GM12878 (cell line): ENCODE data around the gene NOC4L. TPM values are rescaled to one million over a fixed set of nuclear protein-coding genes. Genes with fewer than 3 reads are reported as not detected.

Experiments used
- ATAC-seq: fragments of 200-7000 bp; cut with Tn5 transposase; 3 replicates; pipeline ENCODE4 v1.9.1; 2020; ENCODE audit warnings: mild to moderate bottlenecking, moderate library complexity
- BruUV-seq: library from RNA; stranded (reverse); fragments of 400-500 nt; replicated peaks from 2 replicates; lab custom pipeline; 2021; lab: Mats Ljungman, UMichigan
- CTCF ChIA-PET: fragments of 300-600 bp; sonication (Branson Sonifier 250); formaldehyde crosslinking; extraction: SDS; loops from one replicate; lab custom pipeline; 2021; ENCODE audit warnings: inconsistent platforms; lab: Yijun Ruan, JAX
- POLR2A ChIA-PET: fragments of 350-600 bp; formaldehyde crosslinking; extraction: SDS; loops from one replicate; lab custom pipeline; 2021; ENCODE audit warnings: inconsistent platforms; lab: Charles Lee
- RAD21 ChIA-PET: fragments of 300-600 bp; sonication (Branson Sonifier 250); formaldehyde crosslinking; loops from one replicate; lab custom pipeline; 2023; ENCODE audit warnings: antibody characterized with exemption; ENCODE audit not compliant: unreplicated experiment; lab: Charles Lee
- SMC1A ChIA-PET: fragments of 300-600 bp; sonication (Branson Sonifier 250); formaldehyde crosslinking; loops from one replicate; lab custom pipeline; 2023; ENCODE audit not compliant: unreplicated experiment, uncharacterized antibody; lab: Charles Lee
- DNase-seq: peaks from one replicate; pipeline ENCODE4 v3.0.0-alpha.2; 2011; ENCODE audit warnings: low read depth, low spot score
- FAIRE-seq: peaks from 3 replicates; lab custom pipeline; 2011; peaks lifted over from hg19 to GRCh38; lab: Jason Lieb, UNC
- H2AFZ ChIP-seq: 2 replicates; pipeline ENCODE4 v1.6.0; 2011; ENCODE audit warnings: low read depth, low read length, control low read depth; ENCODE audit not compliant: control insufficient read depth
- H3K27ac ChIP-seq: 2 replicates; pipeline ENCODE4 v1.5.1; 2011; ENCODE audit warnings: control low read depth; ENCODE audit not compliant: control insufficient read depth, insufficient read depth
- H3K27me3 ChIP-seq, 2 experiments: replicated peaks in 1 of 2; 2 replicates each; pipeline versions ENCODE4 v1.6.0 to v1.6.1; 2011; ENCODE audit warnings: low read length in 1 of 2; ENCODE audit not compliant: control insufficient read depth in 2 of 2, insufficient read depth in 2 of 2
- H3K36me3 ChIP-seq, 2 experiments: 2 replicates each; pipeline ENCODE4 v1.5.1; 2011; ENCODE audit warnings: low read length in 1 of 2; ENCODE audit not compliant: control insufficient read depth in 2 of 2, insufficient read depth in 2 of 2
- H3K4me1 ChIP-seq: 2 replicates; pipeline ENCODE4 v1.6.1; 2011; ENCODE audit warnings: mild to moderate bottlenecking, low read length, moderate library complexity, mixed read lengths; ENCODE audit not compliant: control insufficient read depth, insufficient read depth
- H3K4me2 ChIP-seq: 2 replicates; pipeline ENCODE4 v1.6.0; 2011; ENCODE audit warnings: control low read depth; ENCODE audit not compliant: control insufficient read depth, insufficient read depth
- H3K4me3 ChIP-seq: fragments of 200-600 bp; sonication (generic); 2 replicates; pipeline ENCODE4 v1.5.1; 2016
- H3K79me2 ChIP-seq: 2 replicates; pipeline ENCODE4 v1.6.0; 2011; ENCODE audit warnings: low read length; ENCODE audit not compliant: control insufficient read depth, insufficient read depth
- H3K9ac ChIP-seq: 2 replicates; pipeline ENCODE4 v1.8.0; 2011; ENCODE audit warnings: low read length, control low read depth, mixed read lengths; ENCODE audit not compliant: control insufficient read depth, insufficient read depth
- H3K9me3 ChIP-seq: replicated peaks from 3 replicates; pipeline ENCODE4 v1.5.1; 2011; ENCODE audit warnings: mild to moderate bottlenecking, low read length; ENCODE audit not compliant: control insufficient read depth, insufficient read depth
- H4K20me1 ChIP-seq: 2 replicates; pipeline ENCODE4 v1.6.0; 2011; ENCODE audit not compliant: control insufficient read depth, insufficient read depth
- IKZF1 ChIP-seq: fragments of 450-650 bp; conservative IDR thresholded peaks from 2 replicates; pipeline ENCODE4 v1.6.1; 2017; ENCODE audit warnings: antibody characterized with exemption, mild to moderate bottlenecking
- IKZF2 ChIP-seq, 2 experiments: fragments of 450-650 bp; IDR thresholded peaks; 2 replicates each; pipeline ENCODE4 v1.6.1; 2017; ENCODE audit warnings: mild to moderate bottlenecking in 2 of 2, moderate library complexity in 2 of 2
- POLR2A ChIP-seq: IDR thresholded peaks from 2 replicates; pipeline ENCODE4 v1.6.1; 2011; ENCODE audit warnings: low read depth, mild to moderate bottlenecking, low read length
- WGBS: methylation state at CpG from one replicate; pipeline ENCODE4 v1.1.6; 2016; ENCODE audit warnings: low lambda C conversion rate; ENCODE audit not compliant: insufficient replicate concordance, insufficient coverage; ENCODE audit errors: missing lambda C conversion rate; 5-methylcytosine and 5-hydroxymethylcytosine counted together
- in situ Hi-C: fragments of 300-500 bp; cut with MboI; formaldehyde crosslinking; loops from 9 replicates; pipeline ENCODE4 v1.14.3; 2018; ENCODE audit warnings: mixed read lengths
- intact Hi-C: fragments of 100-400 bp; cut with micrococcal nuclease; formaldehyde crosslinking; loops from one replicate; pipeline ENCODE4 v1.14.2; 2022; ENCODE audit not compliant: unreplicated experiment
- polyA plus RNA-seq, 11 experiments: library from polyadenylated mRNA; depleted of rRNA in 4 of 11; unstranded in 6 of 11; stranded (reverse) in 5 of 11; fragments of >200 nt; fragmentation: Nextera tagmentation in 4 of 11; fragmentation: Illumina TruSeq in 1 of 11; extraction: Ambion mirVana in 4 of 11; extraction: Trizol in 1 of 11; gene quantifications; 1 replicate in 1 of 11; 2 replicates in 10 of 11; pipeline versions ENCODE4 v1.2.1 to v1.2.3, GENCODE V29; 2011 to 2016; ENCODE audit warnings: inconsistent platforms in 2 of 11, missing spikeins in 2 of 11, low read depth in 1 of 11
- total RNA-seq, 4 experiments: library from RNA; depleted of rRNA in 3 of 4; stranded (reverse); fragments of >200 nt in 3 of 4; fragmentation: Illumina TruSeq in 1 of 4; extraction: Trizol in 1 of 4; gene quantifications; 2 replicates each; pipeline versions ENCODE4 v1.2.1 to v1.2.3, GENCODE V29; 2013 to 2021
- TF ChIP-seq, protein P1 (sequence below): fragments of 450-650 bp; IDR thresholded peaks from 2 replicates; pipeline ENCODE4 v1.6.1; 2017; ENCODE audit warnings: mild to moderate bottlenecking
- TF ChIP-seq, protein P2 (sequence below): IDR thresholded peaks from 2 replicates; pipeline ENCODE4 v1.6.1; 2011; ENCODE audit warnings: mild to moderate bottlenecking, low read depth, low read length, moderate library complexity; ENCODE audit not compliant: insufficient replicate concordance

Gene NOC4L
- total and polyA plus RNA-seq, 10 of the 15 experiments (the other 5 are each of a cell fraction or from before 2014, with no cell fraction given), result 0.72 to 68.2 (median 15.2) TPM

DNA sequence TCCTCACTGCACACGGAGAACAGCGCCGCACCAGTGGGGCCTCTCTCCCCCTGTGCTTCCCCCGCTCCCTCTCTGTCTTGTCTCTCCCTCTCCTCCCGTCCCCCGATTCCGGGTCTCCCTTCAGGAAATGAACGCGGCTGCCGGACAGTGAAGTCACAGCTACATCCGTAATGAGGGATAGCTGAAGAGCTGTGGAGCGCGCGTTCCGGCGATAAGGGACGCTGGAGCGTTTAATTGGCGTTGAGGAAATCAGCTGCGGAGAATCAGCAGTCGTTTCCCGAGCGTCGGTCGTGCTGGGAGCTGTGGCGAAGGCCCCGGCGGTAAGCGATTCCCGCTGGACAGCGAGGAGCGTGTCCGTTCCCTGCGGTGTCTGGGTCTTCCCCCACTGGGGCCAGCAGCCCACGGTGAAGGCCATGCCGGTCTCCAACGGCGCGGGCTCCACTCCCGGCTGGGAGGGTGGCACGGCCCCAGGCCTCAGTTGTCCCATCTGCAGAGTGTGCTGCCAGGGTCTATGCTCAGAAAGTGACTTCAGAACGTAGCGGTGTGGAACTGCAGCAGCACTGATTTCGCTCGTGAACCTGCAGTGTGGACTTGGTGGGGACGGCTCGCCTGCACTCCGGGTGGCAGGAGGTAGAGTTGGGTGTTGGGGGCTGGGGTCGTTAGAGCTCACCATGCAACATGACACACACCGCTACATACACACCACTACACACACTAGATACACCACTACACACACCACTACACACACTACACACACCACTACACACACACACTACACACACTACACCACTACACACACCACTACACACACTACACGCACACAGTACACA is 10.9 kb downstream of the NOC4L start:
- SMC1A ChIA-PET, result no interaction called here
- H3K27ac ChIP-seq, result no peak overlapping the region

More for the DNA sequence above, 10.9 kb downstream of the NOC4L start:
- Histone ChIP-seq H3K4me1 (no peaks in the 10 kb centered on the region), H2AFZ (no peak overlapping the region), H3K79me2 (no peaks in the 10 kb centered on the region), H4K20me1 (peaks cover 3% of the 10 kb centered on the region; the same call in 1 of the 2 replicates), H3K9me3 (peaks cover 8% of the 10 kb centered on the region), H3K36me3 (peaks cover 3 to 12% of the 10 kb centered on the region in 2 experiments), H3K4me2 (no peak overlapping the region), H3K4me3 (no peak overlapping the region), H3K9ac (no peak overlapping the region), H3K27me3 (no peaks in the 10 kb centered on the region)
- BruUV-seq, result no TSS peak
- DNase-seq (no peak), FAIRE-seq (peak; percentile 64), ATAC-seq (no peak)
- ChIA-PET CTCF (no interaction called here), RAD21 (no interaction called here), POLR2A (no interaction called here)
- TF ChIP-seq IKZF1, result 0 out of 2 replicates have a peak, but pooled peaks have one; percentile 27
- TF ChIP-seq, protein P1, sequence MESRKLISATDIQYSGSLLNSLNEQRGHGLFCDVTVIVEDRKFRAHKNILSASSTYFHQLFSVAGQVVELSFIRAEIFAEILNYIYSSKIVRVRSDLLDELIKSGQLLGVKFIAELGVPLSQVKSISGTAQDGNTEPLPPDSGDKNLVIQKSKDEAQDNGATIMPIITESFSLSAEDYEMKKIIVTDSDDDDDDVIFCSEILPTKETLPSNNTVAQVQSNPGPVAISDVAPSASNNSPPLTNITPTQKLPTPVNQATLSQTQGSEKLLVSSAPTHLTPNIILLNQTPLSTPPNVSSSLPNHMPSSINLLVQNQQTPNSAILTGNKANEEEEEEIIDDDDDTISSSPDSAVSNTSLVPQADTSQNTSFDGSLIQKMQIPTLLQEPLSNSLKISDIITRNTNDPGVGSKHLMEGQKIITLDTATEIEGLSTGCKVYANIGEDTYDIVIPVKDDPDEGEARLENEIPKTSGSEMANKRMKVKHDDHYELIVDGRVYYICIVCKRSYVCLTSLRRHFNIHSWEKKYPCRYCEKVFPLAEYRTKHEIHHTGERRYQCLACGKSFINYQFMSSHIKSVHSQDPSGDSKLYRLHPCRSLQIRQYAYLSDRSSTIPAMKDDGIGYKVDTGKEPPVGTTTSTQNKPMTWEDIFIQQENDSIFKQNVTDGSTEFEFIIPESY, result peak; percentile 27
- TF ChIP-seq, protein P2, sequence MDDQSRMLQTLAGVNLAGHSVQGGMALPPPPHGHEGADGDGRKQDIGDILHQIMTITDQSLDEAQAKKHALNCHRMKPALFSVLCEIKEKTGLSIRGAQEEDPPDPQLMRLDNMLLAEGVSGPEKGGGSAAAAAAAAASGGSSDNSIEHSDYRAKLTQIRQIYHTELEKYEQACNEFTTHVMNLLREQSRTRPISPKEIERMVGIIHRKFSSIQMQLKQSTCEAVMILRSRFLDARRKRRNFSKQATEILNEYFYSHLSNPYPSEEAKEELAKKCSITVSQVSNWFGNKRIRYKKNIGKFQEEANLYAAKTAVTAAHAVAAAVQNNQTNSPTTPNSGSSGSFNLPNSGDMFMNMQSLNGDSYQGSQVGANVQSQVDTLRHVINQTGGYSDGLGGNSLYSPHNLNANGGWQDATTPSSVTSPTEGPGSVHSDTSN, result no peak
- peak; percentile 21; the same call in 1 of the 2 replicates for TF ChIP-seq POLR2A
- peak in 1 of 2 experiments; percentile 23; a peak in 1 of 4 replicates for TF ChIP-seq IKZF2 (IDR thresholded peaks at IDR 0.05)
- in situ Hi-C loops (no loop called here), intact Hi-C loops (loop anchor here (1.0 to 5.0 kb wide), 4 partner anchors 64 to 460 kb away; no protein-coding TSS in a partner anchor)
- WGBS, result 95% methylated on average over 51 of the region's 51 CpGs
